SK-N-SH (cell line): ENCODE measurements around the gene FAM20C. TPM values are rescaled to one million over a fixed set of nuclear protein-coding genes. Genes with fewer than 3 reads are reported as not detected.

Experiments
- CTCF ChIA-PET: fragments of 300-600, 350-600 bp; formaldehyde crosslinking; extraction: SDS; loops from one replicate; lab custom pipeline; 2021; lab: Yijun Ruan, JAX
- POLR2A ChIA-PET: fragments of 350-600 bp; sonication (Branson Sonifier 250); formaldehyde crosslinking; extraction: SDS; loops from one replicate; lab custom pipeline; 2020; ENCODE audit warnings: antibody characterized with exemption, inconsistent platforms; lab: Yijun Ruan, JAX
- DNase-seq: peaks from one replicate; pipeline ENCODE4 v3.0.0; 2012
- H2AFZ ChIP-seq: fragments of 200-600 bp; sonication (generic); 2 replicates; pipeline ENCODE4 v1.8.1; 2016; ENCODE audit warnings: antibody characterized with exemption, mild to moderate bottlenecking, low read depth
- H3F3A ChIP-seq: fragments of 200-600 bp; sonication (generic); replicated peaks from 2 replicates; pipeline ENCODE3; 2016; ENCODE audit warnings: antibody characterized with exemption, mild to moderate bottlenecking; ENCODE audit not compliant: insufficient read depth
- H3K27ac ChIP-seq, 2 experiments: fragments of 200-500 bp in 1 of 2; fragments of 200-600 bp in 1 of 2; sonication (Bioruptor generic) in 1 of 2; sonication (generic), shearing (Covaris generic) in 1 of 2; 2 replicates each; pipeline versions ENCODE4 v1.5.1 to v1.6.1; 2014 to 2016; ENCODE audit warnings: low read depth in 2 of 2, inconsistent platforms in 1 of 2, low read length in 1 of 2, mild to moderate bottlenecking in 1 of 2, mixed read lengths in 1 of 2
- H3K27me3 ChIP-seq: fragments of 200-600 bp; sonication (generic), shearing (Covaris generic); 2 replicates; pipeline ENCODE4 v1.6.1; 2016; ENCODE audit warnings: mixed run types; ENCODE audit not compliant: insufficient read depth
- H3K36me3 ChIP-seq, 2 experiments: fragments of 200-500 bp in 1 of 2; fragments of 200-600 bp in 1 of 2; sonication (Bioruptor generic) in 1 of 2; sonication (generic) in 1 of 2; replicated peaks in 1 of 2; 2 replicates each; pipeline versions ENCODE3 to v1.5.1; 2014 to 2016; ENCODE audit warnings: low read length in 1 of 2, mild to moderate bottlenecking in 1 of 2; ENCODE audit not compliant: insufficient read depth in 2 of 2, control insufficient read depth in 1 of 2
- H3K4me1 ChIP-seq, 2 experiments: fragments of 200-500 bp in 1 of 2; fragments of 200-600 bp in 1 of 2; sonication (Bioruptor generic) in 1 of 2; sonication (generic), shearing (Covaris generic) in 1 of 2; 2 replicates each; pipeline versions ENCODE4 v1.5.1 to v1.6.1; 2014 to 2016; ENCODE audit warnings: low read depth in 1 of 2, low read length in 1 of 2, mixed run types in 1 of 2; ENCODE audit not compliant: insufficient read depth in 2 of 2, control insufficient read depth in 1 of 2
- H3K4me2 ChIP-seq: fragments of 200-600 bp; sonication (generic), shearing (Covaris generic); 2 replicates; pipeline ENCODE4 v1.6.1; 2017; ENCODE audit warnings: mixed run types
- H3K4me3 ChIP-seq, 2 experiments: fragments of 200-500 bp in 1 of 2; fragments of 200-600 bp in 1 of 2; sonication (Bioruptor generic) in 1 of 2; sonication (generic), shearing (Covaris generic) in 1 of 2; 2 replicates each; pipeline versions ENCODE4 v1.5.1 to v1.8.1; 2014 to 2016; ENCODE audit warnings: low read depth in 2 of 2, inconsistent platforms in 1 of 2, low read length in 1 of 2, mild to moderate bottlenecking in 1 of 2, mixed read lengths in 1 of 2, moderate library complexity in 1 of 2
- H3K79me2 ChIP-seq: fragments of 200-600 bp; sonication (generic); 2 replicates; pipeline ENCODE4 v1.8.1; 2017; ENCODE audit warnings: mild to moderate bottlenecking; ENCODE audit not compliant: insufficient read depth
- H3K9ac ChIP-seq: fragments of 200-600 bp; sonication (generic); 2 replicates; pipeline ENCODE4 v1.6.1; 2017; ENCODE audit warnings: mixed run types
- H3K9me2 ChIP-seq: fragments of 200-600 bp; sonication (generic); 2 replicates; pipeline ENCODE4 v1.6.1; 2017; ENCODE audit warnings: mixed run types
- H3K9me3 ChIP-seq: fragments of 200-600 bp; sonication (generic); 2 replicates; pipeline ENCODE4 v1.6.1; 2017; ENCODE audit warnings: mixed run types, mild to moderate bottlenecking, moderate library complexity
- H4K20me1 ChIP-seq: fragments of 200-600 bp; sonication (generic); 2 replicates; pipeline ENCODE4 v1.6.1; 2017; ENCODE audit warnings: mild to moderate bottlenecking, mixed run types; ENCODE audit not compliant: insufficient read depth
- EP300 ChIP-seq, 2 experiments: IDR thresholded peaks; 2 replicates each; pipeline versions ENCODE4 v1.4.0 to v1.6.1; 2012; ENCODE audit warnings: borderline replicate concordance in 1 of 2, low read depth in 1 of 2, low read length in 1 of 2
- EZH2phosphoT487 ChIP-seq: fragments of 200-600 bp; sonication (generic); IDR thresholded peaks from 2 replicates; pipeline ENCODE4 v1.6.1; 2017; ENCODE audit warnings: low read depth, mixed run types, mild to moderate bottlenecking, antibody characterized with exemption, moderate library complexity, borderline replicate concordance
- FOXM1 ChIP-seq: IDR thresholded peaks from 2 replicates; pipeline ENCODE4 v1.4.0; 2012; ENCODE audit warnings: low read depth, mild to moderate bottlenecking
- JUND ChIP-seq: IDR thresholded peaks from 2 replicates; pipeline ENCODE4 v1.4.0; 2012
- MAX ChIP-seq: IDR thresholded peaks from 2 replicates; pipeline ENCODE4 v1.4.0; 2012; ENCODE audit warnings: low read depth
- MEF2A ChIP-seq: IDR thresholded peaks from 2 replicates; pipeline ENCODE4 v1.4.0; 2012; ENCODE audit warnings: low read depth, borderline replicate concordance
- PBX3 ChIP-seq: IDR thresholded peaks from 2 replicates; pipeline ENCODE4; 2012
- RAD21 ChIP-seq: IDR thresholded peaks from 2 replicates; pipeline ENCODE4 v1.6.1; 2012; ENCODE audit warnings: mild to moderate bottlenecking, low read length
- RFX5 ChIP-seq: IDR thresholded peaks from 2 replicates; pipeline ENCODE4 v1.6.1; 2012; ENCODE audit warnings: mild to moderate bottlenecking, improper control_type of control experiment, low read length
- SIN3A ChIP-seq: IDR thresholded peaks from 2 replicates; pipeline ENCODE4 v1.6.1; 2012; ENCODE audit warnings: low read depth, mild to moderate bottlenecking, low read length, moderate library complexity, borderline replicate concordance
- SMC3 ChIP-seq: IDR thresholded peaks from 2 replicates; pipeline ENCODE4 v1.6.1; 2012; ENCODE audit warnings: low read depth, low read length, improper control_type of control experiment
- USF1 ChIP-seq: IDR thresholded peaks from 2 replicates; pipeline ENCODE4 v1.4.0; 2012; ENCODE audit warnings: low read depth, borderline replicate concordance
- USF2 ChIP-seq: fragments of 150-350 bp; IDR thresholded peaks from 2 replicates; pipeline ENCODE4 v1.6.1; 2017; ENCODE audit warnings: antibody characterized with exemption, low read length, low read depth, borderline replicate concordance
- YY1 ChIP-seq: IDR thresholded peaks from 2 replicates; pipeline ENCODE4 v1.4.0; 2012; ENCODE audit warnings: low read depth, mild to moderate bottlenecking
- WGBS: methylation state at CpG from one replicate; pipeline ENCODE4 v1.1.6; 2017; ENCODE audit warnings: low lambda C conversion rate; 5-methylcytosine and 5-hydroxymethylcytosine counted together
- polyA plus RNA-seq, 3 experiments: library from polyadenylated mRNA; depleted of rRNA; stranded (reverse); fragments of >200 nt; gene quantifications; 2 replicates each; pipeline ENCODE4 v1.2.3, GENCODE V29; 2012

Gene FAM20C
- polyA plus RNA-seq, 1 of the 3 experiments (the other 2 are of a cell fraction): 12.7 TPM

GRCh38 chr7:279821-280220, 87.5 kb downstream of the FAM20C start:
- POLR2A ChIA-PET: no interaction called here
- no peaks in the 10 kb centered on the region for H3K9me3 ChIP-seq
- no peaks in the 10 kb centered on the region for H3K36me3 ChIP-seq
- H3K4me3 ChIP-seq: no peak overlapping the region
- H3K79me2 ChIP-seq: no peaks in the 10 kb centered on the region
- no peak overlapping the region for H3K27ac ChIP-seq
- H3K4me1 ChIP-seq: no peaks in the 10 kb centered on the region
- no peak overlapping the region for H3K9ac ChIP-seq
- no peaks in the 10 kb centered on the region for H4K20me1 ChIP-seq
- H3K9me2 ChIP-seq: no peaks in the 10 kb centered on the region
- H3K4me2 ChIP-seq: no peak overlapping the region
- CTCF ChIA-PET: interaction anchor here (6.9 kb wide), 1 partner anchor 14 kb away, joined by 51 read pairs; no protein-coding TSS in a partner anchor
- H3F3A ChIP-seq: no peaks in the 10 kb centered on the region
- 17% methylated on average over 10 of the region's 10 CpGs for WGBS
- H2AFZ ChIP-seq: no peak overlapping the region
- peaks cover 56% of the 10 kb centered on the region for H3K27me3 ChIP-seq
- TF ChIP-seq FOXM1: no peak
- TF ChIP-seq, all 33 proteins: peak for 0
- DNase-seq: no peak

- no peak for TF ChIP-seq SIN3A
- Histone ChIP-seq H3K36me3 (no peaks in the 10 kb centered on the region), H3K4me1 (no peaks in the 10 kb centered on the region), H3K27me3 (peaks cover 62% of the 10 kb centered on the region), H3K9ac (no peak overlapping the region), H3F3A (no peaks in the 10 kb centered on the region), H3K27ac (no peak overlapping the region), H3K79me2 (no peaks in the 10 kb centered on the region), H3K4me3 (no peak overlapping the region), H3K9me2 (no peaks in the 10 kb centered on the region), H3K9me3 (no peaks in the 10 kb centered on the region), H4K20me1 (no peaks in the 10 kb centered on the region), H3K4me2 (no peak overlapping the region), H2AFZ (no peak overlapping the region)
- no peak for DNase-seq
- WGBS: 35% methylated on average over 11 of the region's 11 CpGs
- ChIA-PET POLR2A (no interaction called here), CTCF (interaction anchor here (6.9 kb wide), 1 partner anchor 14 kb away, joined by 51 read pairs; no protein-coding TSS in a partner anchor)
Measured at GRCh38 chr7:280461-280860, 88.1 kb downstream of the FAM20C start.

- H4K20me1 ChIP-seq: no peaks in the 10 kb centered on the region
- H2AFZ ChIP-seq: no peak overlapping the region
- H3K36me3 ChIP-seq: no peaks in the 10 kb centered on the region
- H3K79me2 ChIP-seq: no peaks in the 10 kb centered on the region
- peaks cover 74% of the 10 kb centered on the region for H3K27me3 ChIP-seq
- H3F3A ChIP-seq: no peaks in the 10 kb centered on the region
- no peaks in the 10 kb centered on the region for H3K9me3 ChIP-seq
- H3K27ac ChIP-seq: no peak overlapping the region
- no peaks in the 10 kb centered on the region for H3K4me1 ChIP-seq
- TF ChIP-seq PBX3 (no peak), MEF2A (no peak), SMC3 (no peak), USF2 (no peak), EP300 (IDR thresholded peaks at IDR 0.05; ENCODE audit: borderline replicate concordance in 1 of 2, low read depth in 1 of 2, low read length in 1 of 2) (no peak), YY1 (no peak), RFX5 (no peak), JUND (no peak), MAX (no peak), USF1 (no peak), EZH2phosphoT487 (no peak), RAD21 (no peak)
- TF ChIP-seq, all 33 proteins: peak for 0
- CTCF ChIA-PET: interaction anchor here (1.2 to 1.4 kb wide), 2 partner anchors 9 to 14 kb away, joined by 3 to 6 read pairs; partner anchors contain the start of gene FOXL3
- Histone ChIP-seq H3K9ac (no peak overlapping the region), H3K9me2 (no peaks in the 10 kb centered on the region), H3K4me3 (no peak overlapping the region), H3K4me2 (no peak overlapping the region)
- WGBS: 49% methylated on average over 8 of the region's 8 CpGs
- DNase-seq: no peak
- POLR2A ChIA-PET: no interaction called here
Measured at GRCh38 chr7:281637-282036, 89.3 kb downstream of the FAM20C start.
